Ascending aorta (tissue), 2 donors: ENCODE measurements around the gene ZDHHC7. TPM values are rescaled to one million over a fixed set of nuclear protein-coding genes. Genes with fewer than 3 reads are reported as not detected.

Experiments used
- DNase-seq, 2 donors: peaks; one replicate each; pipeline ENCODE4 v3.0.0-alpha.2; 2019; ENCODE audit warnings: low spot score in 2 of 2
- H3K27ac ChIP-seq, 2 donors: fragments of 200-600 bp; sonication (generic); one replicate each; pipeline ENCODE4 v1.5.1; 2016 to 2017; ENCODE audit warnings: mild to moderate bottlenecking in 1 of 2
- H3K27me3 ChIP-seq: fragments of 200-600 bp; sonication (generic); one replicate; pipeline ENCODE4 v1.5.1; 2017
- H3K36me3 ChIP-seq, 2 donors: fragments of 200-600 bp; sonication (generic); one replicate each; pipeline ENCODE4 v1.5.1; 2016
- H3K4me1 ChIP-seq, 2 donors: fragments of 200-600 bp; sonication (generic); one replicate each; pipeline ENCODE4 v1.5.1; 2016 to 2017; ENCODE audit warnings: mild to moderate bottlenecking in 1 of 2
- H3K4me3 ChIP-seq, 2 donors: fragments of 200-600 bp; sonication (generic); one replicate each; pipeline ENCODE4 v1.5.1; 2016 to 2017; ENCODE audit warnings: mild to moderate bottlenecking in 1 of 2
- H3K9me3 ChIP-seq, 2 donors: fragments of 200-600 bp; sonication (generic); one replicate each; pipeline ENCODE4 v1.5.1; 2016
- CTCF ChIP-seq, 3 experiments: fragments of 200-600 bp in 2 of 3; fragments of 450-650 bp in 1 of 3; sonication (generic) in 2 of 3; IDR thresholded peaks; one replicate each; pipeline ENCODE4 v1.5.1; 2016 to 2019; ENCODE audit warnings: antibody characterized with exemption in 3 of 3, mild to moderate bottlenecking in 1 of 3, moderate library complexity in 1 of 3
- intact Hi-C: fragments of 100-400 bp; cut with DNase I; formaldehyde crosslinking; loops from one replicate; pipeline ENCODE4 v1.15.1; 2023
- total RNA-seq: library from RNA; depleted of rRNA; stranded (reverse); fragments of >200 nt; gene quantifications from one replicate; pipeline ENCODE4 v1.1.0, GENCODE V29; 2016

The ZDHHC7 gene
- total RNA-seq, 1 donor from 2014 or later = 70.7 TPM

GRCh38 chr16:85045641-85046471 lies 34.5 kb upstream of the ZDHHC7 start:
- no peak for DNase-seq
- Histone ChIP-seq H3K27me3 (no peaks in the 10 kb centered on the region), H3K9me3 (no peaks in the 10 kb centered on the region), H3K4me3 (no peak overlapping the region), H3K4me1 (peaks cover 0 to 3% of the 10 kb centered on the region in 2 donors), H3K36me3 (no peaks in the 10 kb centered on the region), H3K27ac (no peak overlapping the region)
- intact Hi-C loops = no loop called here
- TF ChIP-seq CTCF (IDR thresholded peaks at IDR 0.05) = no peak

- no peaks in the 10 kb centered on the region for H3K4me1 ChIP-seq
- no peak for TF ChIP-seq CTCF (IDR thresholded peaks at IDR 0.05)
- H3K27ac ChIP-seq = no peak overlapping the region
- H3K9me3 ChIP-seq = no peaks in the 10 kb centered on the region
- no peaks in the 10 kb centered on the region for H3K36me3 ChIP-seq
- H3K4me3 ChIP-seq = no peak overlapping the region
- DNase-seq = no peak
- intact Hi-C loops = no loop called here
- no peaks in the 10 kb centered on the region for H3K27me3 ChIP-seq
Measured at GRCh38 chr16:85045077-85045476, 33.7 kb upstream of the ZDHHC7 start.

- no peaks in the 10 kb centered on the region for H3K36me3 ChIP-seq
- H3K27ac ChIP-seq = no peak overlapping the region
- intact Hi-C loops = no loop called here
- H3K4me1 ChIP-seq = no peaks in the 10 kb centered on the region
- TF ChIP-seq CTCF (IDR thresholded peaks at IDR 0.05) = no peak
- no peak overlapping the region for H3K4me3 ChIP-seq
- no peaks in the 10 kb centered on the region for H3K9me3 ChIP-seq
- DNase-seq = no peak
- H3K27me3 ChIP-seq = no peaks in the 10 kb centered on the region
Measured at GRCh38 chr16:85042606-85043005, 31.3 kb upstream of the ZDHHC7 start.

- H3K9me3 ChIP-seq = no peaks in the 10 kb centered on the region
- H3K36me3 ChIP-seq = no peaks in the 10 kb centered on the region
- no peaks in the 10 kb centered on the region for H3K4me1 ChIP-seq
- no peak overlapping the region for H3K4me3 ChIP-seq
- TF ChIP-seq CTCF (IDR thresholded peaks at IDR 0.05) = no peak
- intact Hi-C loops = no loop called here
- no peak overlapping the region for H3K27ac ChIP-seq
- no peaks in the 10 kb centered on the region for H3K27me3 ChIP-seq
- DNase-seq = no peak
Measured at GRCh38 chr16:85042167-85042526, 30.8 kb upstream of the ZDHHC7 start.

- H3K36me3 ChIP-seq = no peaks in the 10 kb centered on the region
- intact Hi-C loops = no loop called here
- H3K9me3 ChIP-seq = no peaks in the 10 kb centered on the region
- TF ChIP-seq CTCF (IDR thresholded peaks at IDR 0.05) = no peak
- H3K27me3 ChIP-seq = no peaks in the 10 kb centered on the region
- no peak for DNase-seq
- no peak overlapping the region for H3K4me3 ChIP-seq
- H3K4me1 ChIP-seq = no peaks in the 10 kb centered on the region
- no peak overlapping the region for H3K27ac ChIP-seq
Measured at GRCh38 chr16:85041219-85042166, 30.2 kb upstream of the ZDHHC7 start.
